ENCODE measurements around the gene C10orf95. TPM values are rescaled to one million over a fixed set of nuclear protein-coding genes. Genes with fewer than 3 reads are reported as not detected.

C10orf95 gene
- total RNA-seq, 4 donors from 2014 or later: not detected

GRCh38 chr10:102444851-102445250, 6.5 kb downstream of the C10orf95 start:
- Histone ChIP-seq H3K4me1 (peaks cover 0 to 9% (median 0%) of the 10 kb centered on the region in 3 donors), H3K4me3 (no peak overlapping the region), H3K27ac (no peak overlapping the region), H3K27me3 (no peaks in the 10 kb centered on the region), H3K36me3 (no peaks in the 10 kb centered on the region), H3K9me3 (no peaks in the 10 kb centered on the region)
- no peak for ATAC-seq
- TF ChIP-seq POLR2A (IDR thresholded peaks at IDR 0.05) (no peak), POLR2AphosphoS5 (IDR thresholded peaks at IDR 0.05) (no peak), EP300 (IDR thresholded peaks at IDR 0.05) (no peak)
- TF ChIP-seq, protein P1, sequence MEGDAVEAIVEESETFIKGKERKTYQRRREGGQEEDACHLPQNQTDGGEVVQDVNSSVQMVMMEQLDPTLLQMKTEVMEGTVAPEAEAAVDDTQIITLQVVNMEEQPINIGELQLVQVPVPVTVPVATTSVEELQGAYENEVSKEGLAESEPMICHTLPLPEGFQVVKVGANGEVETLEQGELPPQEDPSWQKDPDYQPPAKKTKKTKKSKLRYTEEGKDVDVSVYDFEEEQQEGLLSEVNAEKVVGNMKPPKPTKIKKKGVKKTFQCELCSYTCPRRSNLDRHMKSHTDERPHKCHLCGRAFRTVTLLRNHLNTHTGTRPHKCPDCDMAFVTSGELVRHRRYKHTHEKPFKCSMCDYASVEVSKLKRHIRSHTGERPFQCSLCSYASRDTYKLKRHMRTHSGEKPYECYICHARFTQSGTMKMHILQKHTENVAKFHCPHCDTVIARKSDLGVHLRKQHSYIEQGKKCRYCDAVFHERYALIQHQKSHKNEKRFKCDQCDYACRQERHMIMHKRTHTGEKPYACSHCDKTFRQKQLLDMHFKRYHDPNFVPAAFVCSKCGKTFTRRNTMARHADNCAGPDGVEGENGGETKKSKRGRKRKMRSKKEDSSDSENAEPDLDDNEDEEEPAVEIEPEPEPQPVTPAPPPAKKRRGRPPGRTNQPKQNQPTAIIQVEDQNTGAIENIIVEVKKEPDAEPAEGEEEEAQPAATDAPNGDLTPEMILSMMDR (IDR thresholded peaks at IDR 0.05): no peak
- 73 to 79% methylated on average over 2 of the region's 2 CpGs for WGBS, 2 donors (ENCODE audit: low coverage in 1 of 2)

GRCh38 chr10:102438374-102438773, 13.0 kb downstream of the C10orf95 start:
- H3K4me1 ChIP-seq: peaks cover 0 to 15% (median 0%) of the 10 kb centered on the region in 3 donors
- H3K36me3 ChIP-seq: no peaks in the 10 kb centered on the region
- H3K27ac ChIP-seq: no peak overlapping the region
- H3K27me3 ChIP-seq: peaks cover 44% of the 10 kb centered on the region
- ATAC-seq: no peak
- no peak overlapping the region for H3K4me3 ChIP-seq
- TF ChIP-seq, protein P1 (IDR thresholded peaks at IDR 0.05): no peak
- TF ChIP-seq EP300 (IDR thresholded peaks at IDR 0.05): no peak
- 60 to 78% methylated on average over 1 of the region's 1 CpG for WGBS, 2 donors (ENCODE audit: low coverage in 1 of 2)
- no peaks in the 10 kb centered on the region for H3K9me3 ChIP-seq

GRCh38 chr10:102437515-102437914, 13.8 kb downstream of the C10orf95 start:
- no peaks in the 10 kb centered on the region for H3K9me3 ChIP-seq
- H3K36me3 ChIP-seq: no peaks in the 10 kb centered on the region
- H3K27ac ChIP-seq: no peak overlapping the region
- no peak overlapping the region for H3K4me3 ChIP-seq
- H3K27me3 ChIP-seq: peaks cover 44% of the 10 kb centered on the region
- WGBS, 2 donors (ENCODE audit: low coverage in 1 of 2): 100% methylated on average over 2 of the region's 3 CpGs; no CpG with 5 or more reads in 1 of the 2 donors
- ATAC-seq: no peak
- TF ChIP-seq EP300 (IDR thresholded peaks at IDR 0.05): no peak
- TF ChIP-seq POLR2A (IDR thresholded peaks at IDR 0.05): no peak
- TF ChIP-seq, protein P1 (IDR thresholded peaks at IDR 0.05): no peak
- TF ChIP-seq POLR2AphosphoS5 (IDR thresholded peaks at IDR 0.05): no peak
- H3K4me1 ChIP-seq: peaks cover 0 to 21% (median 0%) of the 10 kb centered on the region in 3 donors

GRCh38 chr10:102436312-102436711, 15.0 kb downstream of the C10orf95 start:
- Histone ChIP-seq H3K4me3 (no peak overlapping the region), H3K27me3 (peaks cover 44% of the 10 kb centered on the region), H3K4me1 (peaks cover 0 to 30% (median 6%) of the 10 kb centered on the region in 3 donors), H3K36me3 (no peaks in the 10 kb centered on the region), H3K27ac (no peak overlapping the region), H3K9me3 (no peaks in the 10 kb centered on the region)
- no peak for ATAC-seq
- WGBS, 2 donors (ENCODE audit: low coverage in 1 of 2): no CpG with 5 or more reads among the region's 6 CpGs
- TF ChIP-seq POLR2AphosphoS5 (IDR thresholded peaks at IDR 0.05) (no peak), EP300 (IDR thresholded peaks at IDR 0.05) (no peak), POLR2A (IDR thresholded peaks at IDR 0.05) (no peak)
- TF ChIP-seq, protein P1 (IDR thresholded peaks at IDR 0.05): no peak

DNA sequence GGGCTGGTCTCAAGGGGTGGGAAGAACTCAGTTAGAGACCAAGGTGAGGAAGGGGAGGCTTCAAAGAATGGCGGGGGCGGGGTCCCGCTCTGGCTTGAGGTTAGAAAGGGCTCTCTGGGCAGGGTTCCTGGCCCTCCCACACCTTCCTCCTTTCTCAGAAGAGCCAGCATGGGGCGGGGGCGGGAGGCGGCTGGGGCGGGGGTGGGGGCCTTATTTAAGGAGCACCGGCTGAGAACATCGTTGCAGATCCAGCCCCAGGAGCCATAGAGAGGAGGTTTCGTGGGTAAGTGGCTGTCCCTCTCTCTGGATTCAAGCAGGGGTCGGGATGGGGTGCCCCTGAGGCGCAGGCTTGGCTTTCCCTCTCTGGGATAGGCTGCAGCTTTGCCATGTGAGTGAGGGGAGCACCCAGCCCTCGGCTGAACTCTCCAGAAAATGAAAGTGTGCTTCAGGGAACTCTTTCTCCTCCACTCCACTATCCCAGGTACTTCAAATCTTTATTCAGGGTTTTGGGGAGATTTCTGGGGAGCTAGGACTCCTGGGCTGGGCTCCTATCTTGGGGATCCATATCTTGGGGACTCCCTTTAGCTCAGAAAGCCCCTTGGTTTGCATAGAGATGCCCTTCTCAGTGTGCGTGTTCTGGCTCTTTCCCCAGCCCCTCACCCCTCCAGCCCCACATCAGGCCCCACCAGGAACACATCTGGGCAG, 15.7 kb downstream of the C10orf95 start:
- peaks cover 44% of the 10 kb centered on the region for H3K27me3 ChIP-seq
- H3K36me3 ChIP-seq: no peaks in the 10 kb centered on the region
- H3K27ac ChIP-seq: no peak overlapping the region
- TF ChIP-seq POLR2A (IDR thresholded peaks at IDR 0.05) (no peak), POLR2AphosphoS5 (IDR thresholded peaks at IDR 0.05) (no peak), EP300 (IDR thresholded peaks at IDR 0.05) (no peak)
- TF ChIP-seq, protein P1 (IDR thresholded peaks at IDR 0.05): no peak
- 0 to 13% methylated on average over 1 to 4 of the region's 14 CpGs for WGBS, 2 donors (ENCODE audit: low coverage in 1 of 2)
- ATAC-seq: no peak
- no peaks in the 10 kb centered on the region for H3K9me3 ChIP-seq
- H3K4me1 ChIP-seq: peaks cover 0 to 34% (median 6%) of the 10 kb centered on the region in 3 donors
- peak overlapping the region in 1 of 2 donors; percentile 21 for H3K4me3 ChIP-seq

Data from gastroesophageal sphincter (tissue), 4 donors.